Mesangial cell (primary cell): ENCODE data around the gene FASTKD2. TPM values are rescaled to one million over a fixed set of nuclear protein-coding genes. Genes with fewer than 3 reads are reported as not detected.

Source experiments
- total RNA-seq: library from RNA; depleted of rRNA; stranded (reverse); fragments of >200 nt; gene quantifications from 2 replicates; pipeline ENCODE4 v1.2.3, GENCODE V29; 2015

The FASTKD2 gene
- 15.6 and 26.6 TPM in 2 replicates for total RNA-seq

DNA sequence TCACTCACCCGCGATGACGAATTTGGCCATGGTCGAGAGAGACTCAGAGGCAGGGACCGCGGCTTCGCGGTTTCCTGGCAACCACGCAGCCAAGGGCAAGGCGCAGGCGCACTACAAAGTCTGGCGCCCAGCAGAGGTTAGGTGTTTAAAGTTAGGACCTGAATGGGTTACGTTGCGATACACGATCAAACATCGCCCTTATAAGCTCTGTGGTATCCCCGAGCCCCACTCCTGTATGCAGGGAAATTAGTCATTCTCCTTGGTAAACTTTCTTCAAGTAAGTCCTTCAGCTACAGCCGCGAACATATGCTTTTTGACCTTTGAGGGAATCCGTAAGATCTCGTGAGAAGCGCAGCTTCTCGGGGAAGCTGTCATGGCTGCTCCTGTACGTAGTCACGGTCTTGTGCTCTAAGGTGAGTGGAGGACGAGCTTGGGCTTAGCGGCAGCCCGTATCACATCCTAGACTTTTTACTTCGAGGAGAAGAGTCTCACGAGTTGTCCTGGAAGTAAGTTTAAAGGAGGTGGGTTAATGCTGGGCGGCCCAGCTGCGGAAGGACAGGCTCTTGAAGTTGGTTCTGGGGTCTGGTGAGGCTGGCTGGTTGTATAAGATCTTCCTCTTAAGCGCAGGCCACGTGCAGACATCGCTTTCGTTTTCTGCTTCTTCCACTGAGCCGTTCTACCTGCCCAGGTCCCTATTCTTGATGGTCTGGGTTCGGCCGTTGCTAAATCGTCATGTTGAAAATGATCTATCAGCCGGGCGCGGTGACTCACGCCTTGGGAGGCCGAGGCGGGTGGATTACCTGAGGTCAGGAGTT lies at the start of gene FASTKD2, which contains the start of gene MDH1B:
TSS of gene FASTKD2 (plus strand) at position 365 of the 815 bp plus-strand sequence. CDS start 1,088 bp downstream, outside the sequence.
TSS of gene MDH1B (minus strand) at position 87 of the 815 bp plus-strand sequence. CDS start at position 30, 57 bp downstream.

DNA sequence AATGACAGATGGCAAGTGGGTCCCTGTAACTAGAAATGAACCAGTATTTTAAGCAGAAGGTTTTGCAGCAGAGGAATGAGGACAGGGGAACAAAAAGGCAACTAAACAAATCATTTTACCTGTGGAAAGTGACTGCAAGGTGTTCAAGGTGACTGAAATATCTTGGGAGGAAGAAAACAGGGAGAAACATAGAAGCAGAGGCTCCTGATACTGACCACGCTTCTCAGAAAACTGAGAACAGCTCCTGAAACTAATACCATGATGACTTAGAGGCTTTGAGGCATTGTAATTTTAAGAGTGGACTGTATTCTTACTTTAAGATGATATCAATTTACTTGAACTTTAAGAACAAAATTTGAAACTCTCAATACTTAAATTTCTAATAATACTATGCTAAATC lies 47.1 kb upstream of the FASTKD2 start, which contains the start of gene DYTN:
TSS of gene DYTN (minus strand) at position 101 of the 400 bp plus-strand sequence. CDS start 117 bp downstream, outside the sequence.

Other genes with a start within 250 kb of the FASTKD2 start
- gene FAM237A, start 123.1 kb upstream of the FASTKD2 start, total RNA-seq: not detected in 2 replicates
- not detected in 2 replicates for gene DYTN, start 47.2 kb upstream of the FASTKD2 start, total RNA-seq
- 0.49 and 1.4 TPM in 2 replicates for gene MDH1B, start 278 bp upstream of the FASTKD2 start, total RNA-seq
- 0.13 TPM in 1 of 2 replicates, not detected in the other for gene CPO, start 173.9 kb downstream of the FASTKD2 start, total RNA-seq